Activated CD8-positive, alpha-beta memory T cell treated with anti-CD3 and anti-CD28 coated beads, Interleukin-2, amount 10 ng/mL, durations not matched to agents 7 days and 5 days (primary cell): ENCODE results near the gene CABLES1. TPM values are rescaled to one million over a fixed set of nuclear protein-coding genes. Genes with fewer than 3 reads are reported as not detected.
A peak's percentile ranks its signal among the peaks of the same experiment; 100 is the strongest.
"Not testable (repeated sequence)": the region's sequence is repeated elsewhere in the genome, so short reads cannot be mapped to it uniquely, and the experiment has no call there.

Source experiments
- ATAC-seq: fragments of 150-1000 bp; cut with Tn5 transposase; one replicate; pipeline ENCODE4 v1.10.0; 2021; ENCODE audit warnings: moderate library complexity
- CTCF ChIA-PET: fragments of 350-600 bp; sonication (Branson Sonifier 250); formaldehyde crosslinking; loops from one replicate; lab custom pipeline; 2021; ENCODE audit warnings: antibody characterized with exemption; lab: Charles Lee
- DNase-seq: peaks from one replicate; pipeline ENCODE4 v3.0.0-alpha.2; 2020
- H3K27ac Mint-ChIP-seq: one replicate; pipeline ENCODE4 v1.8.0; 2021; ENCODE audit warnings: mild to moderate bottlenecking, mixed read lengths
- H3K27me3 Mint-ChIP-seq: one replicate; pipeline ENCODE4 v1.8.0; 2021; ENCODE audit warnings: mixed read lengths
- H3K36me3 Mint-ChIP-seq: one replicate; pipeline ENCODE4 v1.8.0; 2021; ENCODE audit warnings: mild to moderate bottlenecking, mixed read lengths
- H3K4me1 Mint-ChIP-seq: one replicate; pipeline ENCODE4 v1.8.0; 2021; ENCODE audit warnings: mixed read lengths
- H3K4me3 Mint-ChIP-seq: one replicate; pipeline ENCODE4 v1.8.0; 2021; ENCODE audit warnings: mild to moderate bottlenecking, moderate library complexity, mixed read lengths
- H3K9me3 Mint-ChIP-seq: one replicate; pipeline ENCODE4 v1.8.0; 2022; ENCODE audit warnings: low read depth, mixed read lengths
- total RNA-seq, 2 experiments: library from RNA; stranded (reverse); gene quantifications; one replicate each; pipeline ENCODE4 v1.2.3, GENCODE V29; 2021

The CABLES1 gene
- total RNA-seq, 2 experiments from 2014 or later = 2.1 to 8.6 TPM

GRCh38 chr18:23274638-23275482, 139.6 kb downstream of the CABLES1 start:
- DNase-seq (no peak), ATAC-seq (no peak)
- Mint-ChIP-seq H3K9me3 (peaks cover 15% of the 10 kb centered on the region), H3K4me3 (no peak overlapping the region), H3K36me3 (peaks cover 17% of the 10 kb centered on the region), H3K27me3 (no peaks in the 10 kb centered on the region), H3K27ac (no peak overlapping the region), H3K4me1 (no peaks in the 10 kb centered on the region)
- CTCF ChIA-PET = no interaction called here

GRCh38 chr18:23276451-23276850, 141.2 kb downstream of the CABLES1 start:
- CTCF ChIA-PET = no interaction called here
- ATAC-seq = no peak

GRCh38 chr18:23277399-23277798, 142.1 kb downstream of the CABLES1 start:
- Mint-ChIP-seq H3K4me3 (no peak overlapping the region), H3K27me3 (no peaks in the 10 kb centered on the region), H3K36me3 (peaks cover 13% of the 10 kb centered on the region), H3K27ac (peak overlapping the region; percentile 15), H3K9me3 (peaks cover 8% of the 10 kb centered on the region), H3K4me1 (no peaks in the 10 kb centered on the region)
- CTCF ChIA-PET = no interaction called here
- DNase-seq = no peak
- ATAC-seq = no peak

More at GRCh38 chr18:23276451-23276850, 141.2 kb downstream of the CABLES1 start:
- H3K27me3 Mint-ChIP-seq = no peaks in the 10 kb centered on the region
- H3K4me3 Mint-ChIP-seq = no peak overlapping the region
- H3K9me3 Mint-ChIP-seq = peaks cover 10% of the 10 kb centered on the region
- no peak for DNase-seq
- no peaks in the 10 kb centered on the region for H3K4me1 Mint-ChIP-seq
- H3K36me3 Mint-ChIP-seq = peaks cover 13% of the 10 kb centered on the region
- no peak overlapping the region for H3K27ac Mint-ChIP-seq

- CTCF ChIA-PET = no interaction called here
- Mint-ChIP-seq H3K27ac (no peak overlapping the region), H3K27me3 (no peaks in the 10 kb centered on the region), H3K9me3 (peaks cover 8% of the 10 kb centered on the region), H3K4me1 (peaks cover 16% of the 10 kb centered on the region), H3K4me3 (no peak overlapping the region), H3K36me3 (peaks cover 13% of the 10 kb centered on the region)
- DNase-seq (no peak), ATAC-seq (no peak)
Observed at GRCh38 chr18:23279931-23280330, 144.6 kb downstream of the CABLES1 start.

DNA sequence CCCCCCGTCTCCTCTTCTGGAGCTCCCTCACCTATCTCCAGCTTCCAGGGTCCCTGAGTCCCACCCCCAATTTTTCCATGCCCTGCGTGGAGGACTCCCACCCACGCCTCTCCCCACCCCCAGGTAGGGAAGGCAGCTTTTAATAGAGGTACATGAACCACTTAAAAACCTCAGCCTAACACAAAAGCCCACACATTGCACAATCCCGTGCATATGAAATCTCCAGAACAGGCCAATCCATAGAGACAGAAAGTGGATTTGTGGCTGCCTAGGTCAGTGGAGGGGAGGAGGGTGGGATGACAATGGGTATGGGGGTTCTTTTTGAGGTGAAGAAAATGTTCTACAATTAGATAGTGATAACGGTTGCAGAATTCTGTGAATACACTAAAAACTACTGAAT, 145.6 kb downstream of the CABLES1 start:
- Mint-ChIP-seq H3K9me3 (peaks cover 8% of the 10 kb centered on the region), H3K36me3 (peaks cover 10% of the 10 kb centered on the region), H3K27ac (no peak overlapping the region), H3K4me1 (peaks cover 16% of the 10 kb centered on the region), H3K4me3 (no peak overlapping the region), H3K27me3 (no peaks in the 10 kb centered on the region)
- no peak for ATAC-seq
- DNase-seq = no peak
- CTCF ChIA-PET = interaction anchor here (1.0 kb wide), 2 partner anchors 78 to 149 kb away, joined by 3 read pairs; no protein-coding TSS in a partner anchor

DNA sequence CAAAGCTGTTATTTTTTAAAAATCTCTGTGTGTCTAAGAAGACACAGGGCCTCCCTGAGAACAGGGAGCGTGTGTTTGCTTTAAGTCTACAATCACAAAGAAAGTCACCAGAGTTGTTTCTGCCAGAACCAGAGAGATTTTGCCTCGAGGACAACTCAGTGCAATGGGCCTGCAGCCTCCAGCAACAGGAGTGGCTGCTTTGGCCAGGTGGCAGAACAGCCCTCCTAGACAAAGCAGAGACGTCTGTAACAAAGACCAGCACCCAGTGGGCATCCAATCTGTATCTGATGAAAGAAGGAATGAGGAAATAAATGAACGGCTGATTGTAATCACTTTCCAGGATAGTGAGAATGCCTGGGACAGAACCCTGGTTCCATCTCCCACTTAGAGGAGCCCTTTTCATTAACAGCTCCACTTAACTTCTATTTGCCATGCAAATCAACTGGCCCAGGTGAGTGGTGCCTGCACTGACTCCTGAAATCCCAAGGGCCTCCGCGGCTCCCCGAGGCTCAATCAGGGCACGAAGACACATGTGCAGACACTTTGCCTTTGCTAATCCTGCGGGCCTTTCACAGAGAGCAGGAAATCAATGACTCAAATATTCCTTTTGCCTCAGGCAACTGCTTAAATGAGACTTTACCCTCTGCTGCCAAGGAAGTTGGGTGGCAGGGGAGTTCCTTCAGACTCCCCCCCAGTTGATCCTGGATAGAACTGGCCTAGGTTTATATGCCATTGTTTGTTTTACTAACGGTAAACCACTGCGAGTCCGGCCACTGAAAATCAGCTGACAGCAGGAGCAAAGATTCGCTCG, 146.5 kb downstream of the CABLES1 start:
- H3K27ac Mint-ChIP-seq = no peak overlapping the region
- H3K9me3 Mint-ChIP-seq = peaks cover 8% of the 10 kb centered on the region
- H3K36me3 Mint-ChIP-seq = peaks cover 9% of the 10 kb centered on the region
- ATAC-seq (no peak), DNase-seq (no peak)
- H3K4me3 Mint-ChIP-seq = no peak overlapping the region
- H3K4me1 Mint-ChIP-seq = peaks cover 16% of the 10 kb centered on the region
- CTCF ChIA-PET = interaction anchor here (1.0 kb wide), 2 partner anchors 77 to 150 kb away, joined by 3 read pairs; no protein-coding TSS in a partner anchor
- H3K27me3 Mint-ChIP-seq = no peaks in the 10 kb centered on the region

GRCh38 chr18:23282437-23282781, 147.1 kb downstream of the CABLES1 start:
- DNase-seq (no peak), ATAC-seq (no peak)
- no peak overlapping the region for H3K4me3 Mint-ChIP-seq
- H3K36me3 Mint-ChIP-seq = peaks cover 6% of the 10 kb centered on the region
- H3K27ac Mint-ChIP-seq = no peak overlapping the region
- H3K27me3 Mint-ChIP-seq = no peaks in the 10 kb centered on the region
- peaks cover 5% of the 10 kb centered on the region for H3K9me3 Mint-ChIP-seq
- CTCF ChIA-PET = no interaction called here
- H3K4me1 Mint-ChIP-seq = peaks cover 16% of the 10 kb centered on the region

DNA sequence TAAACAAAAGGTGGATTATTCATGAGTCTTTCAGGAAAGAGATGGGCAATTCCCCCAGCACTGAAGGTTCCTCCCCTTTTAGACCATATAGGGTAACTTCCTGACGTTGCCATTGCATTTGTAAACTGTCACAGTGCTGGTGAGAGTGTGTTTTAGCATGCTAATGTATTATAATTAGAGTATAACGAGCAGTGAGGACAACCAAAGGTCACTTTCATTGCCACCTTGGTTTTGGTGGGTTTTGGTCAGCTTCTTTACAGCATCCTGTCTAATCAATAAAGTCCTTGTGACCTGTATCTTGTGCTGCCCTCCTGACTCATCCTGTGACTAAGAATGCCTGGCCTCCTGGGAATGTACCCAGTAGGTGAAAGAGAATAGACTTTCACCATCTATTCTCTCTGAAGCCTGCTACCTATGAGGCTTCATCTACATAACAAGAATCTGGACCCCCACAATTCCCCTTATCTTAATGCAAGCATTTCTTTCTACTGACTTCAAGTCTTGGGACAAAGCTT, 148.7 kb downstream of the CABLES1 start:
- CTCF ChIA-PET = interaction anchor here (1.3 kb wide), 1 partner anchor 76 kb away, joined by 4 read pairs; no protein-coding TSS in a partner anchor
- no peaks in the 10 kb centered on the region for H3K36me3 Mint-ChIP-seq
- H3K4me3 Mint-ChIP-seq = no peak overlapping the region
- H3K27ac Mint-ChIP-seq = no peak overlapping the region
- H3K9me3 Mint-ChIP-seq = no peaks in the 10 kb centered on the region
- DNase-seq = peak; percentile 60
- H3K4me1 Mint-ChIP-seq = peaks cover 16% of the 10 kb centered on the region
- ATAC-seq = peak; percentile 70
- H3K27me3 Mint-ChIP-seq = no peaks in the 10 kb centered on the region

- Mint-ChIP-seq H3K4me3 (no peak overlapping the region), H3K27me3 (no peaks in the 10 kb centered on the region), H3K36me3 (no peaks in the 10 kb centered on the region), H3K27ac (peak overlapping the region; percentile 8), H3K9me3 (no peaks in the 10 kb centered on the region), H3K4me1 (peaks cover 16% of the 10 kb centered on the region)
- ATAC-seq = no peak
- CTCF ChIA-PET = interaction anchor here (1.3 kb wide), 1 partner anchor 75 kb away, joined by 4 read pairs; no protein-coding TSS in a partner anchor
- DNase-seq = no peak
Observed at GRCh38 chr18:23284629-23285028, 149.3 kb downstream of the CABLES1 start.

- DNase-seq, H3K36me3 Mint-ChIP-seq, H3K27me3 Mint-ChIP-seq, H3K9me3 Mint-ChIP-seq, H3K27ac Mint-ChIP-seq, ATAC-seq, CTCF ChIA-PET, H3K4me3 Mint-ChIP-seq: not testable (repeated sequence)
- H3K4me1 Mint-ChIP-seq = peaks cover 16% of the 10 kb centered on the region
Observed at GRCh38 chr18:23285581-23285980, 150.3 kb downstream of the CABLES1 start.

GRCh38 chr18:23291456-23292205, 156.3 kb downstream of the CABLES1 start:
- H3K4me3 Mint-ChIP-seq = no peak overlapping the region
- CTCF ChIA-PET = no interaction called here
- DNase-seq = no peak
- ATAC-seq = no peak
- H3K9me3 Mint-ChIP-seq = no peaks in the 10 kb centered on the region
- no peaks in the 10 kb centered on the region for H3K4me1 Mint-ChIP-seq
- no peak overlapping the region for H3K27ac Mint-ChIP-seq
- H3K36me3 Mint-ChIP-seq = peaks cover under 1% of the 10 kb centered on the region
- no peaks in the 10 kb centered on the region for H3K27me3 Mint-ChIP-seq

- H3K27ac Mint-ChIP-seq = no peak overlapping the region
- CTCF ChIA-PET = interaction anchor here (1.2 kb wide), 1 partner anchor 78 kb away, joined by 3 read pairs; no protein-coding TSS in a partner anchor
- ATAC-seq (no peak), DNase-seq (no peak)
- H3K9me3 Mint-ChIP-seq = no peaks in the 10 kb centered on the region
- no peak overlapping the region for H3K4me3 Mint-ChIP-seq
- peaks cover 6% of the 10 kb centered on the region for H3K4me1 Mint-ChIP-seq
- H3K27me3 Mint-ChIP-seq = no peaks in the 10 kb centered on the region
- H3K36me3 Mint-ChIP-seq = peaks cover 2% of the 10 kb centered on the region
Observed at GRCh38 chr18:23300231-23300805, 165.0 kb downstream of the CABLES1 start.
